Activated B cell treated with CpG ODN at 0.5 μM for 24 hours (primary cell): Measurements from ENCODE around the gene MR1. TPM values are rescaled to one million over a fixed set of nuclear protein-coding genes. Genes with fewer than 3 reads are reported as not detected.

Experiments
- ATAC-seq: fragments of 200-7000 bp; cut with Tn5 transposase; one replicate; pipeline ENCODE4 v1.10.0; 2021; ENCODE audit warnings: low read depth, mild to moderate bottlenecking, moderate library complexity
- CTCF ChIA-PET: fragments of 350-600 bp; sonication (Branson Sonifier 250); formaldehyde crosslinking; loops from one replicate; lab custom pipeline; 2021; ENCODE audit warnings: antibody characterized with exemption; lab: Charles Lee
- POLR2A ChIA-PET: fragments of 350-600 bp; sonication (Branson Sonifier 250); formaldehyde crosslinking; loops from one replicate; lab custom pipeline; 2021; ENCODE audit warnings: antibody characterized with exemption; lab: Charles Lee
- DNase-seq: peaks from one replicate; pipeline ENCODE4 v3.0.0; 2022
- H3K27ac Mint-ChIP-seq: one replicate; pipeline ENCODE4 v1.8.0; 2020; ENCODE audit warnings: mixed read lengths
- H3K27me3 Mint-ChIP-seq: one replicate; pipeline ENCODE4 v1.8.0; 2021; ENCODE audit warnings: mixed read lengths
- H3K36me3 Mint-ChIP-seq: one replicate; pipeline ENCODE4 v1.8.0; 2021; ENCODE audit warnings: low read depth, mixed read lengths
- H3K4me1 Mint-ChIP-seq: one replicate; pipeline ENCODE4 v1.8.0; 2021; ENCODE audit warnings: mixed read lengths
- H3K4me3 Mint-ChIP-seq: one replicate; pipeline ENCODE4 v1.8.0; 2020; ENCODE audit warnings: mild to moderate bottlenecking, mixed read lengths
- H3K9me3 Mint-ChIP-seq: one replicate; pipeline ENCODE4 v1.8.0; 2020; ENCODE audit warnings: mixed read lengths
- CTCF ChIP-seq: fragments of 200-600 bp; IDR thresholded peaks from one replicate; pipeline ENCODE4 v1.8.0; 2022; ENCODE audit warnings: antibody characterized with exemption, mild to moderate bottlenecking
- intact Hi-C: fragments of 100-400 bp; cut with micrococcal nuclease; formaldehyde crosslinking; loops from one replicate; pipeline ENCODE4 v1.15.1; 2024
- total RNA-seq: library from RNA; stranded (reverse); gene quantifications from 2 replicates; pipeline ENCODE4 v1.2.3, GENCODE V29; 2022

MR1 gene
- total RNA-seq, 1 donor from 2014 or later, result 24.8 TPM

- Mint-ChIP-seq H3K27ac (peak overlapping the region; percentile 95), H3K4me1 (peaks cover 60% of the 10 kb centered on the region), H3K36me3 (peaks cover 62% of the 10 kb centered on the region), H3K9me3 (no peaks in the 10 kb centered on the region), H3K27me3 (no peaks in the 10 kb centered on the region), H3K4me3 (peak overlapping the region; percentile 94)
- ATAC-seq (no peak), DNase-seq (no peak)
- intact Hi-C loops, result loop anchor here (1.0 kb wide), 3 partner anchors 9 to 588 kb away; partner anchors contain the start of gene ACBD6
- TF ChIP-seq CTCF, result no peak
- ChIA-PET CTCF (interaction anchor here (0.7 to 4.0 kb wide), 11 partner anchors 14 to 62 kb away, joined by 3 to 62 read pairs (median 6); no protein-coding TSS in a partner anchor), POLR2A (interaction anchor here (0.6 to 38.3 kb wide), 18 partner anchors 10 to 588 kb away, joined by 3 to 1783 read pairs (median 8); partner anchors contain the start of genes ACBD6, MR1 and STX6)
Observed at GRCh38 chr1:181090641-181091126, 56.9 kb downstream of the MR1 start.

GRCh38 chr1:181091309-181092040 lies 57.7 kb downstream of the MR1 start:
- POLR2A ChIA-PET, result interaction anchor here (1.3 to 38.3 kb wide), 10 partner anchors 12 to 74 kb away, joined by 3 to 1783 read pairs (median 28); partner anchors contain the start of genes MR1 and STX6
- H3K27me3 Mint-ChIP-seq, result no peaks in the 10 kb centered on the region
- no peak for DNase-seq
- peaks cover 64% of the 10 kb centered on the region for H3K4me1 Mint-ChIP-seq
- TF ChIP-seq CTCF, result no peak
- peak overlapping the region; percentile 95 for H3K27ac Mint-ChIP-seq
- peaks cover 69% of the 10 kb centered on the region for H3K36me3 Mint-ChIP-seq
- intact Hi-C loops, result no loop called here
- peak overlapping the region; percentile 94 for H3K4me3 Mint-ChIP-seq
- CTCF ChIA-PET, result interaction anchor here (1.6 to 4.0 kb wide), 5 partner anchors 13 to 59 kb away, joined by 6 to 62 read pairs (median 7); no protein-coding TSS in a partner anchor
- no peaks in the 10 kb centered on the region for H3K9me3 Mint-ChIP-seq
- no peak for ATAC-seq

- ChIA-PET POLR2A (interaction anchor here (1.3 to 38.3 kb wide), 5 partner anchors 11 to 69 kb away, joined by 3 to 1783 read pairs (median 15); no protein-coding TSS in a partner anchor), CTCF (interaction anchor here (1.9 to 4.0 kb wide), 3 partner anchors 13 to 50 kb away, joined by 6 to 62 read pairs (median 31); no protein-coding TSS in a partner anchor)
- Mint-ChIP-seq H3K9me3 (no peaks in the 10 kb centered on the region), H3K27me3 (no peaks in the 10 kb centered on the region), H3K4me1 (peaks cover 61% of the 10 kb centered on the region), H3K27ac (peak overlapping the region; percentile 56), H3K36me3 (peaks cover 69% of the 10 kb centered on the region), H3K4me3 (peak overlapping the region; percentile 94)
- no peak for TF ChIP-seq CTCF
- DNase-seq (no peak), ATAC-seq (no peak)
- intact Hi-C loops, result no loop called here
Observed at GRCh38 chr1:181092056-181092455, 58.3 kb downstream of the MR1 start.

GRCh38 chr1:181092883-181093458 lies 59.2 kb downstream of the MR1 start:
- H3K4me3 Mint-ChIP-seq, result peak overlapping the region; percentile 75
- ATAC-seq, result no peak
- ChIA-PET POLR2A (interaction anchor here (1.0 to 38.3 kb wide), 4 partner anchors 10 to 71 kb away, joined by 3 to 1783 read pairs (median 222); partner anchors contain the start of gene STX6), CTCF (interaction anchor here (1.9 to 4.0 kb wide), 3 partner anchors 12 to 49 kb away, joined by 6 to 62 read pairs (median 31); no protein-coding TSS in a partner anchor)
- TF ChIP-seq CTCF, result no peak
- no peaks in the 10 kb centered on the region for H3K27me3 Mint-ChIP-seq
- no peak for DNase-seq
- peaks cover 69% of the 10 kb centered on the region for H3K36me3 Mint-ChIP-seq
- H3K9me3 Mint-ChIP-seq, result no peaks in the 10 kb centered on the region
- intact Hi-C loops, result no loop called here
- H3K4me1 Mint-ChIP-seq, result peaks cover 57% of the 10 kb centered on the region
- peak overlapping the region; percentile 70 for H3K27ac Mint-ChIP-seq
